OCI-LY7 (cell line): ENCODE data around the gene EARS2. TPM values are rescaled to one million over a fixed set of nuclear protein-coding genes. Genes with fewer than 3 reads are reported as not detected.
"Not testable (repeated sequence)": the region's sequence is repeated elsewhere in the genome, so short reads cannot be mapped to it uniquely, and the experiment has no call there.

ENCODE experiments used
- BruUV-seq: library from RNA; stranded (reverse); fragments of 400-500 nt; replicated peaks from 2 replicates; lab custom pipeline; 2021; lab: Mats Ljungman, UMichigan
- CTCF ChIA-PET: fragments of 300-600 bp; sonication (Branson Sonifier 250); formaldehyde crosslinking; loops from one replicate; lab custom pipeline; 2022; ENCODE audit warnings: antibody characterized with exemption; ENCODE audit not compliant: unreplicated experiment; lab: Charles Lee
- POLR2A ChIA-PET: fragments of 300-600 bp; sonication (Branson Sonifier 250); formaldehyde crosslinking; loops from one replicate; lab custom pipeline; 2022; ENCODE audit warnings: antibody characterized with exemption; lab: Charles Lee
- DNase-seq: peaks from one replicate; pipeline ENCODE4 v3.0.0-alpha.2; 2015; ENCODE audit warnings: low spot score
- H2AFZ ChIP-seq: fragments of 200-600 bp; sonication (generic), shearing (Covaris generic); 2 replicates; pipeline ENCODE4 v1.6.1; 2014; ENCODE audit warnings: mild to moderate bottlenecking, antibody characterized with exemption, low read length, moderate library complexity
- H3K27ac ChIP-seq: fragments of 200-600 bp; sonication (generic); 2 replicates; pipeline ENCODE4 v1.5.1; 2014; ENCODE audit warnings: mixed run types, low read depth, mild to moderate bottlenecking, moderate library complexity, low read length, inconsistent platforms; ENCODE audit not compliant: poor library complexity, severe bottlenecking
- H3K36me3 ChIP-seq: fragments of 200-600 bp; sonication (generic); 2 replicates; pipeline ENCODE4 v1.6.1; 2014; ENCODE audit warnings: mild to moderate bottlenecking, antibody characterized with exemption, low read length, moderate library complexity, mixed read lengths; ENCODE audit not compliant: insufficient read depth
- H3K4me1 ChIP-seq: fragments of 200-600 bp; sonication (generic); 2 replicates; pipeline ENCODE4 v1.5.1; 2014; ENCODE audit warnings: mild to moderate bottlenecking, low read length; ENCODE audit not compliant: insufficient read depth, poor library complexity, severe bottlenecking
- H3K4me2 ChIP-seq: fragments of 200-600 bp; sonication (generic); 2 replicates; pipeline ENCODE4 v1.6.1; 2014; ENCODE audit warnings: mild to moderate bottlenecking, low read length
- H3K4me3 ChIP-seq: fragments of 200-600 bp; sonication (generic); 2 replicates; pipeline ENCODE4 v1.5.1; 2014; ENCODE audit warnings: mild to moderate bottlenecking, low read depth, low read length; ENCODE audit not compliant: poor library complexity, severe bottlenecking
- H3K79me2 ChIP-seq: fragments of 200-600 bp; sonication (generic); 2 replicates; pipeline ENCODE4 v1.6.1; 2016; ENCODE audit warnings: low read depth, mild to moderate bottlenecking, low read length, moderate library complexity, mixed read lengths; ENCODE audit not compliant: insufficient read depth
- H3K9me2 ChIP-seq: fragments of 200-600 bp; sonication (generic); 2 replicates; pipeline ENCODE4 v1.6.1; 2016; ENCODE audit warnings: mild to moderate bottlenecking, low read length, mixed read lengths; ENCODE audit not compliant: insufficient read depth
- H3K9me3 ChIP-seq: fragments of 200-600 bp; sonication (generic); 2 replicates; pipeline ENCODE4 v1.6.1; 2014; ENCODE audit warnings: mild to moderate bottlenecking, mixed run types, low read length, mixed read lengths
- H4K20me1 ChIP-seq: fragments of 200-600 bp; sonication (generic); 2 replicates; pipeline ENCODE4 v1.6.1; 2014; ENCODE audit warnings: mild to moderate bottlenecking, antibody characterized with exemption, low read length, moderate library complexity, mixed read lengths; ENCODE audit not compliant: insufficient read depth
- CTCF ChIP-seq: fragments of 200-600 bp; sonication (generic); conservative IDR thresholded peaks from 2 replicates; pipeline ENCODE4 v1.5.1; 2014; ENCODE audit warnings: mild to moderate bottlenecking, antibody characterized with exemption, low read length, moderate library complexity, mixed read lengths
- EZH2phosphoT487 ChIP-seq: fragments of 200-600 bp; sonication (generic); IDR thresholded peaks from 2 replicates; pipeline ENCODE4 v1.6.1; 2018; ENCODE audit warnings: low read depth, borderline replicate concordance, mild to moderate bottlenecking, mixed run types, antibody characterized with exemption, low read length, moderate library complexity, mixed read lengths
- intact Hi-C: fragments of 100-400 bp; cut with micrococcal nuclease; formaldehyde crosslinking; loops from one replicate; pipeline ENCODE4 v1.10.0; 2022; ENCODE audit not compliant: unreplicated experiment
- total RNA-seq, 2 experiments: library from RNA; depleted of rRNA in 1 of 2; stranded (reverse); fragments of >200 nt in 1 of 2; shearing (Covaris generic) in 1 of 2; gene quantifications; 2 replicates each; pipeline ENCODE4 v1.2.3, GENCODE V29; 2014 to 2022

EARS2 gene
- total RNA-seq, 2 experiments from 2014 or later = 38.5 to 42.1 TPM

DNA sequence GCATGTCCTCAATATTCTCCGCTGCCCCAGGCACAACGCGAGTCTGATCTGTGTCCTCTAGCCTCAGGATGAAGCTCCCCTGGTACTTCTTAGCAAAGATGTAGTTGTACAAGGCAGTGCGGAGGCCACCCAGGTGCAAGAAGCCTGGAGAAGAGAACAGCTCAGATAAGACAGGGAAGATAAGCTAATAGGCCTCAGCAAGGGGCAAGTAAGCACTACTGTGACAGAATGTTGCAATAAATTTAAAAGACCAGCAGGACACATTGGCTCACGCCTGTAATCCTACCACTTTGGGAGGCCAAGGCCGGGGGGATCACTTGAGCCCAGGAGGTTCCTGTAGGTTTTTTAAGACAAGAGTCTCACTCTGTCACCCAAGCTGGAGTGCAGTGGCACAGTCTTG is 5.0 kb downstream of the EARS2 start:
- H3K4me3 ChIP-seq = no peak overlapping the region
- H3K9me3 ChIP-seq = no peaks in the 10 kb centered on the region
- peaks cover 39% of the 10 kb centered on the region for H3K79me2 ChIP-seq
- H3K4me2 ChIP-seq = no peak overlapping the region
- peaks cover 71% of the 10 kb centered on the region for H3K36me3 ChIP-seq
- no peak overlapping the region for H2AFZ ChIP-seq
- intact Hi-C loops = no loop called here
- DNase-seq = no peak
- TF ChIP-seq CTCF (no peak), EZH2phosphoT487 (no peak)
- no TSS peak for BruUV-seq
- H3K9me2 ChIP-seq = no peaks in the 10 kb centered on the region
- H3K4me1 ChIP-seq = peaks cover 27% of the 10 kb centered on the region
- H4K20me1 ChIP-seq = no peaks in the 10 kb centered on the region
- CTCF ChIA-PET = no interaction called here
- no peak overlapping the region for H3K27ac ChIP-seq
- POLR2A ChIA-PET = interaction anchor here (1.0 kb wide), 1 partner anchor 45 kb away, joined by 3 read pairs; no protein-coding TSS in a partner anchor

DNA sequence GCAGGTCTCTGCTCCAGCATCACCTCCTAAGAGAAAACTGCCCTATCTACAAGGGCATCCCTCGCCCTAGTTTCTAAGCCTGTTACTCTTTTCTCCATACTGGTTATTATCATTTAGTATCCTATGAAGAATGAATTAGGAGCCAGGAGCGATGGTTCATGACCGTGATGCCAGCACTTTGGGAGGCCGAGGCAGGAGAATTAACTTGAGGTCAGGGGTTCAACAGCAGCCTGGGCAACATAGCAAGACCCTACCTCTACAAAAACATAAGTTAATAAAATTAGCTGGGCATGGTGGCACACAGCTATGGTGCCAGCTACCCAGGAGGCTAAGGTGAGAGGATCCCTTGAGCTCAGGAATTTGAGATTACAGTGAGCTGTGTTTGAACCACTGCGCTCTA is 7.2 kb downstream of the EARS2 start:
- ChIA-PET CTCF (no interaction called here), POLR2A (no interaction called here)
- H3K4me2 ChIP-seq = no peak overlapping the region
- no peaks in the 10 kb centered on the region for H3K9me2 ChIP-seq
- no TSS peak for BruUV-seq
- no peaks in the 10 kb centered on the region for H3K9me3 ChIP-seq
- no peak for TF ChIP-seq EZH2phosphoT487
- no peak for TF ChIP-seq CTCF
- H3K4me1 ChIP-seq = peaks cover 10% of the 10 kb centered on the region
- H3K36me3 ChIP-seq = peaks cover 94% of the 10 kb centered on the region
- H3K27ac ChIP-seq = no peak overlapping the region
- intact Hi-C loops = loop anchor here (5.0 kb wide), 1 partner anchor 78 kb away; no protein-coding TSS in a partner anchor
- no peak overlapping the region for H2AFZ ChIP-seq
- H3K4me3 ChIP-seq = no peak overlapping the region
- H3K79me2 ChIP-seq = peaks cover 19% of the 10 kb centered on the region; the same call in 1 of the 2 replicates
- H4K20me1 ChIP-seq = no peaks in the 10 kb centered on the region
- no peak for DNase-seq

DNA sequence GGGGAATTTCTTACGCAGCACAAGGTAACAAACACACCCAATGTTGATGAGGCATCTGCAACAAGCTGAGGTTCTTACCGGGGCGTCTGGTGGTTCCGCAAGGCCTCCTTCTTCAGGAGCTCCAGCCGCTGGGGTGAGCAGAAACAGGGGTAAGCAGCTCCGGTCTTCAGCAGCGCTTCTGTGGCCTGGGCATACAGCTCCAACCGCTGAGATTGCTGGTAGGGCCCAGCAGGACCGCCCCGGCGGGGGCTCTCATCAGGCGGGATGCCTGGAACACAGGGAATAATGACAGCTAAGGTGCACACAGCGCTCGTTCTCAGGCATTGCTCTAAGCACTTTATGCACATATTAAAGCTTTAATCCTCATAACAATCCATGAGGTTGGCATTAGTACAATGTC is 12.7 kb downstream of the EARS2 start:
- ChIA-PET POLR2A (interaction anchor here (1.0 kb wide), 1 partner anchor 26 kb away, joined by 3 read pairs; no protein-coding TSS in a partner anchor), CTCF (no interaction called here)
- Histone ChIP-seq H3K4me2 (no peak overlapping the region), H4K20me1 (no peaks in the 10 kb centered on the region), H3K4me1 (no peaks in the 10 kb centered on the region), H3K9me3 (no peaks in the 10 kb centered on the region), H3K4me3 (no peak overlapping the region), H3K79me2 (no peaks in the 10 kb centered on the region), H3K27ac (no peak overlapping the region), H3K36me3 (peaks cover 95% of the 10 kb centered on the region), H2AFZ (no peak overlapping the region), H3K9me2 (no peaks in the 10 kb centered on the region)
- TF ChIP-seq CTCF = no peak
- no peak for TF ChIP-seq EZH2phosphoT487
- no TSS peak for BruUV-seq
- intact Hi-C loops = no loop called here
- DNase-seq = no peak

- intact Hi-C loops, H3K4me3 ChIP-seq, H3K4me1 ChIP-seq, H3K9me2 ChIP-seq, H4K20me1 ChIP-seq, H3K27ac ChIP-seq, CTCF ChIA-PET, DNase-seq, BruUV-seq, H2AFZ ChIP-seq, H3K79me2 ChIP-seq, H3K9me3 ChIP-seq, H3K4me2 ChIP-seq: not testable (repeated sequence)
- POLR2A ChIA-PET = interaction anchor here (0.6 kb wide), 2 partner anchors 46 to 99 kb away, joined by 3 read pairs; no protein-coding TSS in a partner anchor
- H3K36me3 ChIP-seq = peaks cover 96% of the 10 kb centered on the region
These were observed 16.4 kb downstream of the EARS2 start for GRCh38 chr16:23540817-23541178.
